Liver (tissue), 9 donors: ENCODE data around the gene SDC1. TPM values are rescaled to one million over a fixed set of nuclear protein-coding genes. Genes with fewer than 3 reads are reported as not detected.

Experiments used
- DNase-seq: peaks from one replicate; pipeline ENCODE4 v3.0.0-alpha.2; 2017; ENCODE audit warnings: low spot score
- H3K27ac ChIP-seq, 2 donors: one replicate each; pipeline ENCODE4 v1.7.0; 2013; ENCODE audit warnings: inconsistent platforms in 2 of 2, low read length in 2 of 2, control low read depth in 1 of 2, low read depth in 1 of 2, mild to moderate bottlenecking in 1 of 2
- H3K27me3 ChIP-seq, 4 donors: one replicate each; pipeline versions ENCODE4 v1.6.1 to v1.7.0; 2013; ENCODE audit warnings: low read length in 3 of 4, inconsistent platforms in 1 of 4, mild to moderate bottlenecking in 1 of 4, moderate library complexity in 1 of 4; ENCODE audit not compliant: control insufficient read depth in 4 of 4, insufficient read depth in 4 of 4
- H3K36me3 ChIP-seq, 4 donors: one replicate each; pipeline versions ENCODE4 v1.6.1 to v1.7.0; 2013; ENCODE audit warnings: low read length in 3 of 4, mild to moderate bottlenecking in 3 of 4, low read depth in 1 of 4, moderate library complexity in 1 of 4; ENCODE audit not compliant: control insufficient read depth in 4 of 4, insufficient read depth in 3 of 4
- H3K4me1 ChIP-seq, 4 donors: one replicate each; pipeline versions ENCODE4 v1.6.1 to v1.7.0; 2013; ENCODE audit warnings: low read length in 3 of 4, mild to moderate bottlenecking in 3 of 4, moderate library complexity in 1 of 4; ENCODE audit not compliant: control insufficient read depth in 4 of 4, insufficient read depth in 4 of 4
- H3K4me3 ChIP-seq, 3 donors: one replicate each; pipeline versions ENCODE4 v1.6.1 to v1.7.0; 2013; ENCODE audit warnings: low read length in 3 of 3, control low read depth in 1 of 3, low read depth in 1 of 3, mild to moderate bottlenecking in 1 of 3
- H3K9ac ChIP-seq, 2 donors: one replicate each; pipeline ENCODE4 v1.7.0; 2013; ENCODE audit warnings: low read length in 2 of 2, mild to moderate bottlenecking in 2 of 2, moderate library complexity in 2 of 2, control low read depth in 1 of 2, low read depth in 1 of 2
- H3K9me3 ChIP-seq, 4 donors: one replicate each; pipeline versions ENCODE4 v1.6.1 to v1.7.0; 2013; ENCODE audit warnings: low read length in 3 of 4; ENCODE audit not compliant: control insufficient read depth in 4 of 4
- EGR1 ChIP-seq, 2 donors: IDR thresholded peaks; 2 replicates each; pipeline ENCODE4 v1.6.1; 2016 to 2018; ENCODE audit warnings: antibody characterized with exemption in 2 of 2, low read depth in 2 of 2
- FOXA1 ChIP-seq: IDR thresholded peaks from 2 replicates; pipeline ENCODE4 v1.6.1; 2016; ENCODE audit warnings: antibody characterized with exemption
- FOXA2 ChIP-seq: IDR thresholded peaks from 2 replicates; pipeline ENCODE4 v1.6.1; 2016; ENCODE audit warnings: antibody characterized with exemption
- GABPA ChIP-seq, 2 donors: IDR thresholded peaks in 1 of 2; conservative IDR thresholded peaks in 1 of 2; 2 replicates each; pipeline ENCODE4 v1.6.1; 2016; ENCODE audit warnings: antibody characterized with exemption in 2 of 2, mild to moderate bottlenecking in 1 of 2, moderate library complexity in 1 of 2
- HNF4A ChIP-seq, 2 donors: conservative IDR thresholded peaks; 2 replicates each; pipeline ENCODE4 v1.6.1; 2016; ENCODE audit warnings: antibody characterized with exemption in 2 of 2, mild to moderate bottlenecking in 2 of 2
- HNF4G ChIP-seq: IDR thresholded peaks from 2 replicates; pipeline ENCODE4 v1.6.1; 2016; ENCODE audit warnings: antibody characterized with exemption
- JUND ChIP-seq, 2 donors: IDR thresholded peaks; 2 replicates each; pipeline ENCODE4 v1.6.1; 2016; ENCODE audit warnings: antibody characterized with exemption in 2 of 2
- NR2F2 ChIP-seq: IDR thresholded peaks from 2 replicates; pipeline ENCODE4 v1.6.1; 2016; ENCODE audit warnings: antibody characterized with exemption
- RAD21 ChIP-seq, 2 donors: IDR thresholded peaks; 2 replicates each; pipeline ENCODE4 v1.6.1; 2016; ENCODE audit warnings: antibody characterized with exemption in 2 of 2, mild to moderate bottlenecking in 2 of 2
- RXRA ChIP-seq, 2 donors: IDR thresholded peaks; 2 replicates each; pipeline ENCODE4 v1.6.1; 2017 to 2018; ENCODE audit warnings: antibody characterized with exemption in 2 of 2, mild to moderate bottlenecking in 1 of 2
- SP1 ChIP-seq: IDR thresholded peaks from 2 replicates; pipeline ENCODE4 v1.6.1; 2018; ENCODE audit warnings: antibody characterized with exemption, mild to moderate bottlenecking
- TAF1 ChIP-seq: conservative IDR thresholded peaks from 2 replicates; pipeline ENCODE4 v1.6.1; 2016; ENCODE audit warnings: antibody characterized with exemption, mild to moderate bottlenecking
- YY1 ChIP-seq: IDR thresholded peaks from 2 replicates; pipeline ENCODE4 v1.6.1; 2016; ENCODE audit warnings: antibody characterized with exemption, mild to moderate bottlenecking
- WGBS: extraction: QIAGEN DNeasy Blood & Tissue Kit; methylation state at CpG from one replicate; pipeline ENCODE4 v1.1.7; 2013; 5-methylcytosine and 5-hydroxymethylcytosine counted together
- polyA plus RNA-seq, 2 donors: library from polyadenylated mRNA; stranded (reverse) in 1 of 2; unstranded in 1 of 2; fragments of 200-250 nt in 1 of 2; fragments of >200 nt in 1 of 2; fragmentation: Nextera tagmentation in 1 of 2; extraction: Ambion mirVana in 1 of 2; gene quantifications; one replicate each; pipeline versions ENCODE4 v1.2.1 to v1.2.3, GENCODE V29; 2013 to 2015
- total RNA-seq, 2 donors: library from RNA; depleted of rRNA; stranded (reverse); fragments of >200 nt; gene quantifications; one replicate each; pipeline ENCODE4 v1.2.3, GENCODE V29; 2014
- TF ChIP-seq, protein P1 (sequence below): IDR thresholded peaks from 2 replicates; pipeline ENCODE4 v1.6.1; 2016; ENCODE audit warnings: antibody characterized with exemption, mild to moderate bottlenecking
- TF ChIP-seq, protein P2 (sequence below): fragments of 150-350 bp; IDR thresholded peaks from 2 replicates; pipeline ENCODE4 v1.5.1; 2017; ENCODE audit warnings: improper control_type of control experiment, low read depth, low read length; ENCODE audit not compliant: missing input control
- TF ChIP-seq, protein P3 (sequence below): IDR thresholded peaks from 2 replicates; pipeline ENCODE4 v1.6.1; 2016; ENCODE audit warnings: antibody characterized with exemption
- TF ChIP-seq, protein P4 (sequence below): IDR thresholded peaks from 2 replicates; pipeline ENCODE4 v1.6.1; 2016; ENCODE audit warnings: antibody characterized with exemption
- TF ChIP-seq, protein P5 (sequence below): IDR thresholded peaks from 2 replicates; pipeline ENCODE4 v1.6.1; 2016; ENCODE audit warnings: antibody characterized with exemption
- donor health status: healthy.
- donor health status: healthy.
- donor health status: healthy.
- donor health status: healthy.
- donor health status: healthy.

The SDC1 gene
- total and polyA plus RNA-seq, 4 donors: 99.6 to 363 (median 196) TPM

DNA sequence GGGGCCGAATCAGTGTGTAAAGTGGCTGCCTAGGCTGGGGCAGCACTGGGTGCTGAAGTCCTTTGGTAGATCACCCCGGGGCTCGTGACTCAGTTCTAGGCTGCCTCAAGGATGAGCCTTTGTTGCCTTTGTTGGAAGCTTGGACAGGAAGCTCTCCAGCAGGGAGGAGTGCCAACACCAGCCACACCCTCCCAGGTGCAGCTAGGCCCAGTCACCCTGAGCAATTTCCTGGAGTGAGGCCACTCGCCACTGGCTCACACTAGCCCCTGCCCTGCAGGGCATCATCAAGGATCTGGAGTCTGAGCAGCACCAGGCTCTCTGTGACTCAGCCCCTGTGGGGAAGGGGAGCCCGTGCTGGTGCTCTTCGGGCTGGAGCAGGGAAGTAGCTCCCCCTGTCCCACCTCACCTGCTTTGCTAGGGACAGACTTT is 6.7 kb upstream of the SDC1 start:
- H3K27ac ChIP-seq: no peak overlapping the region
- no peak overlapping the region for H3K4me3 ChIP-seq
- H3K9me3 ChIP-seq: no peaks in the 10 kb centered on the region
- WGBS: 76% methylated on average over 6 of the region's 6 CpGs
- H3K27me3 ChIP-seq: no peaks in the 10 kb centered on the region
- no peak overlapping the region for H3K9ac ChIP-seq
- no peaks in the 10 kb centered on the region for H3K4me1 ChIP-seq
- DNase-seq: no peak
- TF ChIP-seq GABPA (IDR thresholded peaks at IDR 0.05 in 1 of 2, conservative IDR thresholded peaks at IDR 0.05 in 1 of 2) (no peak), HNF4A (conservative IDR thresholded peaks at IDR 0.05) (no peak), YY1 (no peak), NR2F2 (no peak), FOXA2 (no peak), TAF1 (no peak), SP1 (no peak)
- TF ChIP-seq, protein P1, sequence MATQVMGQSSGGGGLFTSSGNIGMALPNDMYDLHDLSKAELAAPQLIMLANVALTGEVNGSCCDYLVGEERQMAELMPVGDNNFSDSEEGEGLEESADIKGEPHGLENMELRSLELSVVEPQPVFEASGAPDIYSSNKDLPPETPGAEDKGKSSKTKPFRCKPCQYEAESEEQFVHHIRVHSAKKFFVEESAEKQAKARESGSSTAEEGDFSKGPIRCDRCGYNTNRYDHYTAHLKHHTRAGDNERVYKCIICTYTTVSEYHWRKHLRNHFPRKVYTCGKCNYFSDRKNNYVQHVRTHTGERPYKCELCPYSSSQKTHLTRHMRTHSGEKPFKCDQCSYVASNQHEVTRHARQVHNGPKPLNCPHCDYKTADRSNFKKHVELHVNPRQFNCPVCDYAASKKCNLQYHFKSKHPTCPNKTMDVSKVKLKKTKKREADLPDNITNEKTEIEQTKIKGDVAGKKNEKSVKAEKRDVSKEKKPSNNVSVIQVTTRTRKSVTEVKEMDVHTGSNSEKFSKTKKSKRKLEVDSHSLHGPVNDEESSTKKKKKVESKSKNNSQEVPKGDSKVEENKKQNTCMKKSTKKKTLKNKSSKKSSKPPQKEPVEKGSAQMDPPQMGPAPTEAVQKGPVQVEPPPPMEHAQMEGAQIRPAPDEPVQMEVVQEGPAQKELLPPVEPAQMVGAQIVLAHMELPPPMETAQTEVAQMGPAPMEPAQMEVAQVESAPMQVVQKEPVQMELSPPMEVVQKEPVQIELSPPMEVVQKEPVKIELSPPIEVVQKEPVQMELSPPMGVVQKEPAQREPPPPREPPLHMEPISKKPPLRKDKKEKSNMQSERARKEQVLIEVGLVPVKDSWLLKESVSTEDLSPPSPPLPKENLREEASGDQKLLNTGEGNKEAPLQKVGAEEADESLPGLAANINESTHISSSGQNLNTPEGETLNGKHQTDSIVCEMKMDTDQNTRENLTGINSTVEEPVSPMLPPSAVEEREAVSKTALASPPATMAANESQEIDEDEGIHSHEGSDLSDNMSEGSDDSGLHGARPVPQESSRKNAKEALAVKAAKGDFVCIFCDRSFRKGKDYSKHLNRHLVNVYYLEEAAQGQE: no peak
- TF ChIP-seq, protein P2, sequence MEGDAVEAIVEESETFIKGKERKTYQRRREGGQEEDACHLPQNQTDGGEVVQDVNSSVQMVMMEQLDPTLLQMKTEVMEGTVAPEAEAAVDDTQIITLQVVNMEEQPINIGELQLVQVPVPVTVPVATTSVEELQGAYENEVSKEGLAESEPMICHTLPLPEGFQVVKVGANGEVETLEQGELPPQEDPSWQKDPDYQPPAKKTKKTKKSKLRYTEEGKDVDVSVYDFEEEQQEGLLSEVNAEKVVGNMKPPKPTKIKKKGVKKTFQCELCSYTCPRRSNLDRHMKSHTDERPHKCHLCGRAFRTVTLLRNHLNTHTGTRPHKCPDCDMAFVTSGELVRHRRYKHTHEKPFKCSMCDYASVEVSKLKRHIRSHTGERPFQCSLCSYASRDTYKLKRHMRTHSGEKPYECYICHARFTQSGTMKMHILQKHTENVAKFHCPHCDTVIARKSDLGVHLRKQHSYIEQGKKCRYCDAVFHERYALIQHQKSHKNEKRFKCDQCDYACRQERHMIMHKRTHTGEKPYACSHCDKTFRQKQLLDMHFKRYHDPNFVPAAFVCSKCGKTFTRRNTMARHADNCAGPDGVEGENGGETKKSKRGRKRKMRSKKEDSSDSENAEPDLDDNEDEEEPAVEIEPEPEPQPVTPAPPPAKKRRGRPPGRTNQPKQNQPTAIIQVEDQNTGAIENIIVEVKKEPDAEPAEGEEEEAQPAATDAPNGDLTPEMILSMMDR: no peak
- TF ChIP-seq, protein P3, sequence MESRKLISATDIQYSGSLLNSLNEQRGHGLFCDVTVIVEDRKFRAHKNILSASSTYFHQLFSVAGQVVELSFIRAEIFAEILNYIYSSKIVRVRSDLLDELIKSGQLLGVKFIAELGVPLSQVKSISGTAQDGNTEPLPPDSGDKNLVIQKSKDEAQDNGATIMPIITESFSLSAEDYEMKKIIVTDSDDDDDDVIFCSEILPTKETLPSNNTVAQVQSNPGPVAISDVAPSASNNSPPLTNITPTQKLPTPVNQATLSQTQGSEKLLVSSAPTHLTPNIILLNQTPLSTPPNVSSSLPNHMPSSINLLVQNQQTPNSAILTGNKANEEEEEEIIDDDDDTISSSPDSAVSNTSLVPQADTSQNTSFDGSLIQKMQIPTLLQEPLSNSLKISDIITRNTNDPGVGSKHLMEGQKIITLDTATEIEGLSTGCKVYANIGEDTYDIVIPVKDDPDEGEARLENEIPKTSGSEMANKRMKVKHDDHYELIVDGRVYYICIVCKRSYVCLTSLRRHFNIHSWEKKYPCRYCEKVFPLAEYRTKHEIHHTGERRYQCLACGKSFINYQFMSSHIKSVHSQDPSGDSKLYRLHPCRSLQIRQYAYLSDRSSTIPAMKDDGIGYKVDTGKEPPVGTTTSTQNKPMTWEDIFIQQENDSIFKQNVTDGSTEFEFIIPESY: no peak
- H3K36me3 ChIP-seq: no peaks in the 10 kb centered on the region

DNA sequence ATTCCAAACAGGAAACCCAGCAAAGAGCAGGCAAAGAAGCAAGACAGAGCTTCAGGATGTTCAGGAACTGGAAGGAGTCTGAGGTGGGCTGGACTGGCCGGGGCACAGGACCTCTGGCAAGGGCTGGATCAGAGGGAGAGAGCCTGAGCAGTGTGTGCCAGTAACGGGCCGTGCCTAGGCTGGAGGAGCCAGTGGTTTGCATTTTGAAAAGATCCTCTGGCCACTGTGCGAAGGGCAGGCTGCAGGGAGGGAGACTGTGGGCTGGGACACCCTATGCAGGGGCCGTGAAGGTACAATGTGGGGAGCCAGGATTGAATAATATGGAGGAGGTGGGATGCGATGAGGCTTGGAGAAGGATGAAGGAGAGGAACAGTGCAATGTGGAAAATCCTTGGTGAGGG is 6.2 kb upstream of the SDC1 start:
- H3K9me3 ChIP-seq: no peaks in the 10 kb centered on the region
- no peaks in the 10 kb centered on the region for H3K27me3 ChIP-seq
- H3K27ac ChIP-seq: no peak overlapping the region
- H3K36me3 ChIP-seq: no peaks in the 10 kb centered on the region
- no peak for DNase-seq
- H3K4me1 ChIP-seq: peaks cover 0 to 5% (median 1%) of the 10 kb centered on the region in 4 donors
- no peak overlapping the region for H3K9ac ChIP-seq
- no peak overlapping the region for H3K4me3 ChIP-seq
- no peak for TF ChIP-seq YY1
- no peak for TF ChIP-seq HNF4A (conservative IDR thresholded peaks at IDR 0.05)
- TF ChIP-seq SP1: no peak
- 87% methylated on average over 6 of the region's 6 CpGs for WGBS

DNA sequence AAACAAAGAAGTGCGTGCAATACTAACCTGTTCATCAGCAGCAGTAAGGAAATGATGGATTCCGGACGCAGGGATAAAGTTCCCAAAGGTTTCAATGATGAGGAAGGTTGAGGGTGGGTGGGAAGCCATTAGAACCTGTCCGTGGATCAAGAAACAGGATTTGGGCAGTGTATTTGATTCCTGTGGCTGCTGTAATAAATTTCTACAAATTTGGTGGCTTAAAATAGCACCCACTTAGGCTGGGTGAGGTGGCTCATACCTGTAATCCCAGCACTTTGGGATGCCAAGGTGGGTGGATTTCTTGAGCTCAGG is 5.1 kb upstream of the SDC1 start:
- DNase-seq: no peak
- TF ChIP-seq EGR1 (IDR thresholded peaks at IDR 0.05; ENCODE audit: low read depth in 2 of 2) (no peak), HNF4G (no peak), YY1 (no peak), JUND (IDR thresholded peaks at IDR 0.05) (no peak), FOXA2 (no peak), RXRA (IDR thresholded peaks at IDR 0.05) (no peak), TAF1 (no peak), RAD21 (IDR thresholded peaks at IDR 0.05) (no peak), FOXA1 (no peak), NR2F2 (no peak)
- TF ChIP-seq, protein P4, sequence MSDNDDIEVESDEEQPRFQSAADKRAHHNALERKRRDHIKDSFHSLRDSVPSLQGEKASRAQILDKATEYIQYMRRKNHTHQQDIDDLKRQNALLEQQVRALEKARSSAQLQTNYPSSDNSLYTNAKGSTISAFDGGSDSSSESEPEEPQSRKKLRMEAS: no peak
- TF ChIP-seq, protein P1: no peak
- TF ChIP-seq, protein P5, sequence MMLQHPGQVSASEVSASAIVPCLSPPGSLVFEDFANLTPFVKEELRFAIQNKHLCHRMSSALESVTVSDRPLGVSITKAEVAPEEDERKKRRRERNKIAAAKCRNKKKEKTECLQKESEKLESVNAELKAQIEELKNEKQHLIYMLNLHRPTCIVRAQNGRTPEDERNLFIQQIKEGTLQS: no peak

More for the DNA sequence above, 5.1 kb upstream of the SDC1 start:
- Histone ChIP-seq H3K4me3 (no peak overlapping the region), H3K27me3 (no peaks in the 10 kb centered on the region), H3K4me1 (peaks cover 0 to 14% (median 6%) of the 10 kb centered on the region in 4 donors), H3K36me3 (no peaks in the 10 kb centered on the region), H3K27ac (no peak overlapping the region), H3K9ac (no peak overlapping the region), H3K9me3 (no peaks in the 10 kb centered on the region)
- WGBS: 88% methylated on average over 4 of the region's 4 CpGs
